HS-5 (cell line): ENCODE measurements around the gene RAI1.

Experiments used
- DNase-seq: peaks from one replicate; pipeline ENCODE4 v3.0.0-alpha.2; 2012; ENCODE audit warnings: low read depth

Gene RAI1

GRCh38 chr17:17719199-17719940, 38.1 kb downstream of the RAI1 start:
- no peak for DNase-seq

GRCh38 chr17:17719966-17720543, 38.8 kb downstream of the RAI1 start:
- DNase-seq, result no peak

GRCh38 chr17:17721140-17721668, 39.9 kb downstream of the RAI1 start:
- no peak for DNase-seq

- DNase-seq, result no peak
Measured at GRCh38 chr17:17722081-17722905, 41.0 kb downstream of the RAI1 start.

GRCh38 chr17:17722906-17723353, 41.7 kb downstream of the RAI1 start:
- no peak for DNase-seq

- no peak for DNase-seq
Measured at GRCh38 chr17:17723354-17724261, 42.4 kb downstream of the RAI1 start.

- no peak for DNase-seq
Measured at GRCh38 chr17:17724307-17725010, 43.2 kb downstream of the RAI1 start.

- no peak for DNase-seq
Measured at GRCh38 chr17:17725011-17725751, 43.9 kb downstream of the RAI1 start.

GRCh38 chr17:17725752-17726457, 44.6 kb downstream of the RAI1 start:
- no peak for DNase-seq

GRCh38 chr17:17726458-17727060, 45.3 kb downstream of the RAI1 start:
- no peak for DNase-seq

- no peak for DNase-seq
Measured at GRCh38 chr17:17727111-17727659, 45.9 kb downstream of the RAI1 start.

- DNase-seq, result no peak
Measured at GRCh38 chr17:17728146-17728545, 46.9 kb downstream of the RAI1 start.

GRCh38 chr17:17728550-17729251, 47.4 kb downstream of the RAI1 start:
- no peak for DNase-seq

- no peak for DNase-seq
Measured at GRCh38 chr17:17729620-17730249, 48.5 kb downstream of the RAI1 start.

GRCh38 chr17:17730250-17730935, 49.1 kb downstream of the RAI1 start:
- no peak for DNase-seq

- DNase-seq, result no peak
Measured at GRCh38 chr17:17732444-17732843, 51.2 kb downstream of the RAI1 start.
